Hepatocyte (in vitro differentiated cells): Measurements from ENCODE around the gene FGD5.

Experiments used
- CTCF ChIP-seq: fragments of 200-600 bp; sonication (generic); IDR thresholded peaks from 2 replicates; pipeline ENCODE4 v1.5.1; 2016; ENCODE audit warnings: antibody characterized with exemption, mild to moderate bottlenecking; ENCODE audit not compliant: poor library complexity
- EZH2 ChIP-seq: fragments of 200-600 bp; sonication (generic); IDR thresholded peaks from 2 replicates; pipeline ENCODE4 v1.6.1; 2016; ENCODE audit warnings: antibody characterized with exemption, mild to moderate bottlenecking, borderline replicate concordance

GRCh38 chr3:14948609-14949038 is 129.9 kb downstream of the FGD5 start:
- no peak for TF ChIP-seq EZH2
- no peak for TF ChIP-seq CTCF
